Measurements from ENCODE around the gene CRIP3. TPM values are rescaled to one million over a fixed set of nuclear protein-coding genes. Genes with fewer than 3 reads are reported as not detected.
"Not testable (repeated sequence)": the region's sequence is repeated elsewhere in the genome, so short reads cannot be mapped to it uniquely, and the experiment has no call there.

Gene CRIP3, protein sequence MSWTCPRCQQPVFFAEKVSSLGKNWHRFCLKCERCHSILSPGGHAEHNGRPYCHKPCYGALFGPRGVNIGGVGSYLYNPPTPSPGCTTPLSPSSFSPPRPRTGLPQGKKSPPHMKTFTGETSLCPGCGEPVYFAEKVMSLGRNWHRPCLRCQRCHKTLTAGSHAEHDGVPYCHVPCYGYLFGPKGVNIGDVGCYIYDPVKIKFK
- 1 to 10 TPM in 3 of 4 donors, under 1 TPM in 1; 0.89 to 3.4 (median 2.5) TPM for polyA plus RNA-seq
- long read RNA-seq, donor 1, partial matches to known transcripts: 0 of 1 reads
- long read RNA-seq, donor 1, other reads (novel, unspliced or antisense): 0 of 1 reads
- long read RNA-seq, donor 2: 0 reads
- long read RNA-seq, donor 3: 0 reads
- long read RNA-seq, donor 4: 0 reads
- long read RNA-seq, donor 5: 0 reads
- long read RNA-seq, donor 6: 0 reads
- long read RNA-seq, donor 7, partial matches to known transcripts: 0 of 3 reads
- long read RNA-seq, donor 7, other reads (novel, unspliced or antisense): 0 of 3 reads
- long read RNA-seq, donor 8: 0 reads
- long read RNA-seq, donor 9, partial matches to known transcripts: 0 of 1 reads
- long read RNA-seq, donor 9, other reads (novel, unspliced or antisense): 0 of 1 reads
- long read RNA-seq, donor 10: 0 reads

DNA sequence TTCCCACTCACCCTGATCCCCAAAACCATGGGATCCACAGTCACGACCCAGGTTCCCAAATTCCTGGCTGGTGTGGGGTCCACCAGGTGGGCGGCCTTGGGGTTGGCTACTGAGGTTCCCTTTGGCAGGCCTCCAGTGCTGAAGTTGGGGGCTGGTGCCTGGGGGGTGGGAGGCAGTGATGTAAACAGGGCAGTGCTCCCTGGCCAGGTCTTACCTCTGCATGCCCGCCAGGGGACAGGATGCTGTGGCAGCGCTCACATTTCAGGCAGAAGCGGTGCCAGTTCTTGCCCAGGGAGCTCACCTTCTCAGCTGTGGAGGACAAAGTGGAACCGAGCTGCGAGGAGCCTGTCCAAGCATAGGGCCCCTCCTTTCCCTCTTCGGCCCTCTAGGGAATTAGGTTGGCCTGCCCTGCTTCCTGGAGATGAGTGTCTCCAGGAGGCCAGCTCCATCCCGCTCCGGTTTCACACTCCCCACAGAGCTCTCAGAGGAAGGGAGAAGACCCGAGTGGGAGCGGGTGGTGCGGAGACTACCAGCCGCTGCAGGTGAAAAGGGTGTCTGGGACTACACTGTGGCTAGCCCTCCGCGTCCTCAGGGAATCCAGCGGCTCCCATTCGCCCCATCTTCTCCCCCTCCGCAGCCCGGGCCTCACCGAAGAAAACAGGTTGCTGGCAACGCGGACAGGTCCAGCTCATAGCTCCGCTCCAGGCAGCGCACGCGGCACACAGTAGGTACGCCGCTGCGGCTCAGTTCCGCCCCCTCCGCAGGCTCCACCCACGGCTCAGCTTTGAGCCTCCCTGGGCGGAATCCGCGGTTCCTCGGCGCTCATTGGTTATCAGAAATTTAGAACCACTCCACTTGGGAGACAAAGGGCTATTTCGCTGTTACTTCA lies at the start of gene CRIP3:
CRIP3 (minus strand) TSS at position 726 of the 889 bp plus-strand sequence; CDS start at position 692, 34 bp downstream.
- peak in 1 of 2 donors; percentile 48 for DNase-seq
- WGBS, 3 donors: 11 to 19% (median 19%) methylated on average over 37 to 39 of the region's 39 CpGs
- Histone ChIP-seq H3K36me3 (ENCODE audit: control insufficient read depth in 3 of 3, insufficient read depth in 2 of 3, low read depth in 1 of 3, low read length in 3 of 3) (no peaks in the 10 kb centered on the region), H3K4me1 (ENCODE audit: control insufficient read depth in 3 of 3, insufficient read depth in 2 of 3, low read depth in 1 of 3, low read length in 2 of 3) (peaks cover 0 to 15% (median 5%) of the 10 kb centered on the region in 3 donors), H3K9me3 (ENCODE audit: control insufficient read depth in 2 of 2, insufficient read depth in 1 of 2, low read depth in 1 of 2, low read length in 1 of 2) (no peaks in the 10 kb centered on the region), H3K4me3 (ENCODE audit: low read depth in 1 of 3, low read length in 3 of 3) (peak within 1 kb of the TSS in 2 of 3 donors; percentile 14 to 35), H3K27me3 (ENCODE audit: control insufficient read depth in 3 of 3, insufficient read depth in 3 of 3, low read length in 3 of 3) (peaks cover 0 to 16% (median 0%) of the 10 kb centered on the region in 3 donors), H3K27ac (ENCODE audit: low read depth in 1 of 3, low read length in 2 of 3) (no peak within 1 kb of the TSS)
- no peak for FAIRE-seq

DNA sequence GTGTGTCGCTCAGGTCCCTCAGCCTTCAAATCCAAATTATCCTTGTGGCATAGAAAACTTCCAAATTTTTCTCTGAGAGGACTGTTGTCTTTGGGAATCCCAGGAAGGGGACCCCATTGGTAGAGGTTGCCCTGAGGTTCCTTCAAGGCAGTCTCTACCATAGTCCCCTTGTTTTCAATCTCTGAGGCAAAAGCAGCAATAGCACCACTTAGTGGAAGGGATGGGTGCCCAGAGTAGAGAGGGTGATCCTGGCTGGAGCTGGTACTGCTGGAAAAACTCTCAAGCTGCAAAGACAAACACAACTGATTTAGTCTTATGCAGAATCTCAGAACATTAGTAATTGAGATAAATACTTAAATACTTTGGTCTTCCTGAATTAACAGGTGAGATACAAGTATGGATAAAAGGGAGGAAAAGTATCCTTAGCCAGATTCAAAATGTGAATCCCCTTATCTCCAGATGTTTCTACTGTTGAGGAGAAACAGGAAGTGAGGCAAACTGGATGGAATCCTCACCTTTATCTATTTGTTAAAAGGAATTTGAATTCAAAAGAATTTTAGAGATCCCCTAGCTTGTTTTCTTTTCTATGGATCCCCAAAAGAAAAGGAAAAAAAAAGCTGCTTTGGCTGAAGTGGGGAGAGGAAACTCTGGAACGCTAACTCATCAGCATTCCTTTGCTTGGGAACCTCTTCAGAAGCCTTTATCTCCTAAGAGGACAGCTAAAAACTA lies 47.4 kb upstream of the CRIP3 start:
- peaks cover 5 to 37% (median 13%) of the 10 kb centered on the region in 3 donors for H3K36me3 ChIP-seq (ENCODE audit: control insufficient read depth in 3 of 3, insufficient read depth in 2 of 3, low read depth in 1 of 3, low read length in 3 of 3)

DNA sequence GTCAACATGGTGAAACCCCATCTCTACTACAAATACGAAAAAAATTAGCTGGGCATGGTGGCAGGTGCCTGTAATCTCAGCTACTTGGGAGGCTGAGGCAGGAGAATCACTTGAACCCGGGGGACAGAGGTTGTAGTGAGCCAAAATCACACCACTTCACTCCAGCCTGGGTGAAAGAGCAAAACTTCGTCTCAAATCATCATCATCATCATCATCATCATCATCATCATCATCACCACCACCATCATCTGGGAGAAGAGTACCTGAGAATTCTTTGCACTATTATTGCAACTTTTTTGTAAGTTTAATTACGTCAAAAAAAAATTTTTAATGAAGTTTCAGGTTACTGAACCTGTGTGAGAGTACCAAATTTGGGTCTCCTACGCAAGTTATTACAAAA lies 43.3 kb upstream of the CRIP3 start:
- H3K9me3 ChIP-seq (ENCODE audit: control insufficient read depth in 2 of 2, insufficient read depth in 1 of 2, low read depth in 1 of 2, low read length in 1 of 2); H3K4me1 ChIP-seq (ENCODE audit: control insufficient read depth in 3 of 3, insufficient read depth in 2 of 3, low read depth in 1 of 3, low read length in 2 of 3); H3K27me3 ChIP-seq (ENCODE audit: control insufficient read depth in 3 of 3, insufficient read depth in 3 of 3, low read length in 3 of 3); H3K27ac ChIP-seq (ENCODE audit: low read depth in 1 of 3, low read length in 2 of 3); DNase-seq; H3K4me3 ChIP-seq (ENCODE audit: low read depth in 1 of 3, low read length in 3 of 3); FAIRE-seq: not testable (repeated sequence)
- H3K36me3 ChIP-seq (ENCODE audit: control insufficient read depth in 3 of 3, insufficient read depth in 2 of 3, low read depth in 1 of 3, low read length in 3 of 3): peaks cover 8 to 40% (median 12%) of the 10 kb centered on the region in 3 donors
- 94 to 96% (median 95%) methylated on average over 5 of the region's 5 CpGs for WGBS, 3 donors

More for the DNA sequence above, 47.4 kb upstream of the CRIP3 start:
- DNase-seq: peak; percentile 60 to 67
- 94 to 100% (median 98%) methylated on average over 2 of the region's 2 CpGs for WGBS, 3 donors
- H3K27ac ChIP-seq (ENCODE audit: low read depth in 1 of 3, low read length in 2 of 3): no peak overlapping the region
- FAIRE-seq: no peak
- H3K4me1 ChIP-seq (ENCODE audit: control insufficient read depth in 3 of 3, insufficient read depth in 2 of 3, low read depth in 1 of 3, low read length in 2 of 3): no peaks in the 10 kb centered on the region
- no peaks in the 10 kb centered on the region for H3K27me3 ChIP-seq (ENCODE audit: control insufficient read depth in 3 of 3, insufficient read depth in 3 of 3, low read length in 3 of 3)
- H3K4me3 ChIP-seq (ENCODE audit: low read depth in 1 of 3, low read length in 3 of 3): no peak overlapping the region
- no peaks in the 10 kb centered on the region for H3K9me3 ChIP-seq (ENCODE audit: control insufficient read depth in 2 of 2, insufficient read depth in 1 of 2, low read depth in 1 of 2, low read length in 1 of 2)

DNA sequence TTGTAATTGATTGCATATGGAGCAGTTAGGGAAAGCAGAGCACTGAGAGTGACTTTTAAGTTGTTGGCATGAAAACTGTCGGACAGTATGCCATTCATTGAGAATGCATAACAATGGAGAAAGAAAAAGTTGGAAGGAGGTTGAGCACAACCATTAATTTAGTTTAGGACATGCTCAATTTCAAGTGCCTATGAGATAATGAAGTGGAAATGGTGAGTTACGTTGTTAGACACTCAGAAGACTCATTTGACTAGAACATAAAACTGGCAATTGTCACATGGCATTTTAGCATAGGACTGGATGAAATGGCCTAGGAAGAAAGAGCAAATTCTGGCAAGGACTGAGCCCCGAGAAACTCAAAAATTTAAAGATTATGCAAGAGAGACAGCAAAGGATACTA lies 38.8 kb upstream of the CRIP3 start:
- FAIRE-seq: no peak
- Histone ChIP-seq H3K27ac (ENCODE audit: low read depth in 1 of 3, low read length in 2 of 3) (no peak overlapping the region), H3K36me3 (ENCODE audit: control insufficient read depth in 3 of 3, insufficient read depth in 2 of 3, low read depth in 1 of 3, low read length in 3 of 3) (peaks cover 3 to 39% (median 10%) of the 10 kb centered on the region in 3 donors), H3K4me1 (ENCODE audit: control insufficient read depth in 3 of 3, insufficient read depth in 2 of 3, low read depth in 1 of 3, low read length in 2 of 3) (no peaks in the 10 kb centered on the region), H3K9me3 (ENCODE audit: control insufficient read depth in 2 of 2, insufficient read depth in 1 of 2, low read depth in 1 of 2, low read length in 1 of 2) (no peaks in the 10 kb centered on the region), H3K4me3 (ENCODE audit: low read depth in 1 of 3, low read length in 3 of 3) (no peak overlapping the region), H3K27me3 (ENCODE audit: control insufficient read depth in 3 of 3, insufficient read depth in 3 of 3, low read length in 3 of 3) (no peaks in the 10 kb centered on the region)
- no peak for DNase-seq
- WGBS, 3 donors: 92 to 96% (median 93%) methylated on average over 3 of the region's 3 CpGs

DNA sequence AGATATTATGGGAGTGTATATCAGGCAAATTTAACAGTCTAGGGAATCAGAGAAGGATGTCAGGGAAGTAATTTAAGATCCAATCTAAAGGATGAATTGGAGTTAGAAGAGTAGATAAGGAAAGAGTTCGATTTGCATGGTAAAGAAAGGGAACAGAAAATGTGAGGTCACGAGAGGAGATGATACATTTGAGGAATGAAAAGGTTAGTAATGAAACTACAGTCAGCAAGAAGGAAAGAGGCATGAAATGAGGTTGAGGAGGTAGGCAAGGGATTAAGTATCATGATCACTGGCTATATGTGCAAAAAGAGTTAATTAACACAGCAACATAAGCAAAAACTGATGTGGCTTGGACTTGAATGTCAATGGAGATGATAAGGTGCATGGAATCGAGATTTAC lies 38.4 kb upstream of the CRIP3 start:
- DNase-seq: no peak
- WGBS, 3 donors: 69 to 86% (median 81%) methylated on average over 3 of the region's 3 CpGs
- Histone ChIP-seq H3K27me3 (ENCODE audit: control insufficient read depth in 3 of 3, insufficient read depth in 3 of 3, low read length in 3 of 3) (no peaks in the 10 kb centered on the region), H3K27ac (ENCODE audit: low read depth in 1 of 3, low read length in 2 of 3) (no peak overlapping the region), H3K36me3 (ENCODE audit: control insufficient read depth in 3 of 3, insufficient read depth in 2 of 3, low read depth in 1 of 3, low read length in 3 of 3) (peaks cover 5 to 43% (median 12%) of the 10 kb centered on the region in 3 donors), H3K9me3 (ENCODE audit: control insufficient read depth in 2 of 2, insufficient read depth in 1 of 2, low read depth in 1 of 2, low read length in 1 of 2) (no peaks in the 10 kb centered on the region), H3K4me1 (ENCODE audit: control insufficient read depth in 3 of 3, insufficient read depth in 2 of 3, low read depth in 1 of 3, low read length in 2 of 3) (no peaks in the 10 kb centered on the region), H3K4me3 (ENCODE audit: low read depth in 1 of 3, low read length in 3 of 3) (no peak overlapping the region)
- no peak for FAIRE-seq

DNA sequence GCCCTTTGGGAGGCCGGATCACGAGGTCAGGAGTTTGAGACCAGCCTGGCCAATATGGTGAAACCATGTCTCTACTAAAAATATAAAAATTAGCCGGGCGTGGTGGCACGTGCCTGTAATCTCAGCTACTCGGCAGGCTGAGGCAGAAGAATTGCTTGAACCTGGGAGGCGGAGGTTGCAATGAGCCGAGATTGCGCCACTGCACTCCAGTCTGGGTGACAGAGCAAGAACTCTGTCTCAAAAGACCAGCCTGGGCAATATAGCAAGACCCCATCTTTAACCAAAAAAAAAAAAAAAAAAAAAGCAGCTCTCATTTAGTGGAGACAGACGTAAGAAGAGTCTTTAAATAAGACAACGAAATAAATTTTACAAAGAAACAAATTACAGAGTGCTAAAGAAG lies 37.6 kb upstream of the CRIP3 start:
- not testable (repeated sequence) for H3K9me3 ChIP-seq (ENCODE audit: control insufficient read depth in 2 of 2, insufficient read depth in 1 of 2, low read depth in 1 of 2, low read length in 1 of 2); H3K27me3 ChIP-seq (ENCODE audit: control insufficient read depth in 3 of 3, insufficient read depth in 3 of 3, low read length in 3 of 3); DNase-seq; H3K4me3 ChIP-seq (ENCODE audit: low read depth in 1 of 3, low read length in 3 of 3); H3K27ac ChIP-seq (ENCODE audit: low read depth in 1 of 3, low read length in 2 of 3); FAIRE-seq; H3K4me1 ChIP-seq (ENCODE audit: control insufficient read depth in 3 of 3, insufficient read depth in 2 of 3, low read depth in 1 of 3, low read length in 2 of 3)
- H3K36me3 ChIP-seq (ENCODE audit: control insufficient read depth in 3 of 3, insufficient read depth in 2 of 3, low read depth in 1 of 3, low read length in 3 of 3): peaks cover 6 to 41% (median 12%) of the 10 kb centered on the region in 3 donors
- WGBS, 3 donors: 94 to 96% (median 96%) methylated on average over 11 of the region's 11 CpGs

DNA sequence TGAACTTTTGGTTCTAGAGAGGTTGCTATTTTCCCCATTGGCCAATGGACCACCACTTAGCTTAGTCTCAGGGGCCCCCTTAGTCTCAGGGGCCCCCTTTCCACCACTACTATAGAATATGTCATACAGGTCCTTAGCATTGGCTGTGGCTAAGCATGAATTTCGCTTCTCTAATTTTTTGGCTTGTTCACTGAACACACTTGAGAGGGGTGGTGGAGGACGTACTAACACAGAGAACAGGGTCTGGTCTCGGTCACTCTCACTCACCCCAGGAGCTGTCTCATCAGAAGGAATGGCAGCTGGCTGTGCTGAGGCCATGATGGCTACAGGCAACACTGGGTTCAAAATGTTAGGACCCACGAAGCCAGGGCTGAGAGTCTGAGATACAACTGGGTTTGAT lies 30.5 kb upstream of the CRIP3 start:
- Histone ChIP-seq H3K27ac (ENCODE audit: low read depth in 1 of 3, low read length in 2 of 3) (no peak overlapping the region), H3K27me3 (ENCODE audit: control insufficient read depth in 3 of 3, insufficient read depth in 3 of 3, low read length in 3 of 3) (no peaks in the 10 kb centered on the region), H3K36me3 (ENCODE audit: control insufficient read depth in 3 of 3, insufficient read depth in 2 of 3, low read depth in 1 of 3, low read length in 3 of 3) (peaks cover 9 to 36% (median 17%) of the 10 kb centered on the region in 3 donors), H3K4me3 (ENCODE audit: low read depth in 1 of 3, low read length in 3 of 3) (no peak overlapping the region), H3K4me1 (ENCODE audit: control insufficient read depth in 3 of 3, insufficient read depth in 2 of 3, low read depth in 1 of 3, low read length in 2 of 3) (peaks cover 2 to 25% (median 5%) of the 10 kb centered on the region in 3 donors), H3K9me3 (ENCODE audit: control insufficient read depth in 2 of 2, insufficient read depth in 1 of 2, low read depth in 1 of 2, low read length in 1 of 2) (no peaks in the 10 kb centered on the region)
- FAIRE-seq (no peak), DNase-seq (no peak)
- 91 to 98% (median 92%) methylated on average over 4 of the region's 4 CpGs for WGBS, 3 donors
